GM12875 (cell line): ENCODE measurements around the gene KREMEN1.
"Not testable (repeated sequence)": the region's sequence is repeated elsewhere in the genome, so short reads cannot be mapped to it uniquely, and the experiment has no call there.

ENCODE experiments used
- H3K4me3 ChIP-seq: one replicate; pipeline ENCODE4 v1.5.1; 2011; ENCODE audit warnings: low read depth, low read length, control low read depth
- CTCF ChIP-seq: IDR thresholded peaks from 2 replicates; pipeline ENCODE4 v1.5.1; 2011; ENCODE audit warnings: low read depth, mild to moderate bottlenecking, control low read depth, inconsistent platforms, low read length, moderate library complexity, borderline replicate concordance; ENCODE audit not compliant: insufficient read depth

The KREMEN1 gene

GRCh38 chr22:29115682-29116288 is 43.0 kb downstream of the KREMEN1 start:
- no peak overlapping the region for H3K4me3 ChIP-seq
- no peak for TF ChIP-seq CTCF

- no peak overlapping the region for H3K4me3 ChIP-seq
- no peak for TF ChIP-seq CTCF
These were observed 43.7 kb downstream of the KREMEN1 start for GRCh38 chr22:29116397-29117123.

GRCh38 chr22:29117799-29118477 is 45.1 kb downstream of the KREMEN1 start:
- TF ChIP-seq CTCF = no peak

GRCh38 chr22:29120098-29120912 is 47.5 kb downstream of the KREMEN1 start:
- H3K4me3 ChIP-seq = not testable (repeated sequence)

More at GRCh38 chr22:29117799-29118477, 45.1 kb downstream of the KREMEN1 start:
- H3K4me3 ChIP-seq = no peak overlapping the region

GRCh38 chr22:29121124-29121523 is 48.3 kb downstream of the KREMEN1 start:
- TF ChIP-seq CTCF = no peak
- H3K4me3 ChIP-seq = no peak overlapping the region

- H3K4me3 ChIP-seq = no peak overlapping the region
- TF ChIP-seq CTCF = no peak
These were observed 49.2 kb downstream of the KREMEN1 start for GRCh38 chr22:29122041-29122440.

- no peak for TF ChIP-seq CTCF
- no peak overlapping the region for H3K4me3 ChIP-seq
These were observed 52.1 kb downstream of the KREMEN1 start for GRCh38 chr22:29124777-29125442.
